Measurements from ENCODE around the gene ZFAND5.

ZFAND5 gene

DNA sequence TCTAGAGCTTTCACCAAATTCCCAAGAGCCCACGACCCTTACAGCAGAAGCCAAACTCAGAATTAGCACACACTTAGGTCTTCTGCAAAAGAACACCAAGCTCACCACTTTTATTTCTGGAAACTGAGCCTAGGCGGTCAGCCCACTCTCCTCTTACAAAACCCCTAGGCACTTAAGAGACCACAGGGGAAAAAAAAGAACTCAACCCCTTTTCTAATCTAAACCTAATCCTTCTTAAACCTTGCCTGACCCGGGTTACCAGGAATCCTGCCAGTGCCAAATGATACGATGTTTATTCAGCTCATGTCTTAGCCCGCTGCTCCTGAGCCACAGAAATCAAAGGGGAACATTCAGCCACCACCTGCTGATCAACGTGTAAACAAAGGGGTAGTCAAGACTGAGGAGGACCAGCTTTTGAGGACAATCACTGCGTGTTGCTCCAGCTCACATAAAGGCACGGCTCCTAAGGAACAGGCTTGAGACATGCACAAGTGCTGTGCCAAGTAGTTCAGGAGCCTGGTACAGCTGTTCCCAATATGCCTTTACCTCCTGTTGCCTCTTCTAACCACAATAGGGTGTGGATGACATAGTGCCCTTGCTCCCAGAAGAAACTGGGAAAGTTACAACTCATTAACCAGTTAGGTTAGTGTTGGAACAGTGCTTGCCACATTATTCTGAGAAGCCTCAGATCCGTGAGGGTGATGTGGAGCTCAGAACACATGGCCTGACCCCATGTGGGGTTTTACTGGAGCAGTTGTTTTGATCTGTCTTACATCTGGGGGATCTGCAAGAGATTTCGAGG, 49.3 kb downstream of the ZFAND5 start:
- no peak overlapping the region for H2BK120ac ChIP-seq (ENCODE audit: low read depth, low read length)
- H4K5ac ChIP-seq (ENCODE audit: low read length): no peak overlapping the region
- DNase-seq: peak; percentile 49
- no peak overlapping the region for H3K4ac ChIP-seq (ENCODE audit: low read depth, low read length)
- no peak overlapping the region for H3K27ac ChIP-seq (ENCODE audit: low read depth, low read length)
- no peaks in the 10 kb centered on the region for H3K79me1 ChIP-seq (ENCODE audit: low read length)
- H2AK5ac ChIP-seq (ENCODE audit: low read length): no peak overlapping the region
- no peak overlapping the region for H2BK5ac ChIP-seq (ENCODE audit: low read length)
- H3K36me3 ChIP-seq (ENCODE audit: control insufficient read depth, insufficient read depth, low read length): no peaks in the 10 kb centered on the region
- no peak overlapping the region for H3K4me3 ChIP-seq (ENCODE audit: low read length)
- H3K4me2 ChIP-seq (ENCODE audit: low read length): no peak overlapping the region
- no peaks in the 10 kb centered on the region for H3K27me3 ChIP-seq (ENCODE audit: insufficient read depth, low read length, poor library complexity)
- H3K9ac ChIP-seq (ENCODE audit: low read length): no peak overlapping the region
- H3K79me2 ChIP-seq (ENCODE audit: control insufficient read depth, insufficient read depth, low read length): no peaks in the 10 kb centered on the region
- H3K23ac ChIP-seq (ENCODE audit: low read length): no peak overlapping the region
- H4K8ac ChIP-seq (ENCODE audit: low read depth, low read length): no peak overlapping the region
- H2BK15ac ChIP-seq (replicated peaks; ENCODE audit: low read depth): no peak overlapping the region
- H3K4me1 ChIP-seq (ENCODE audit: control insufficient read depth, low read depth, low read length): no peaks in the 10 kb centered on the region
- no CpG with 5 or more reads among the region's 10 CpGs for WGBS (ENCODE audit: extremely low coverage, insufficient coverage, low lambda C conversion rate)
- no peak overlapping the region for H3K56ac ChIP-seq (ENCODE audit: low read length)
- no peak overlapping the region for H3K18ac ChIP-seq (ENCODE audit: low read length)

GRCh38 chr9:72315089-72315509, 49.9 kb downstream of the ZFAND5 start:
- DNase-seq: no peak
- no peak overlapping the region for H3K56ac ChIP-seq (ENCODE audit: low read length)
- H4K8ac ChIP-seq (ENCODE audit: low read depth, low read length): no peak overlapping the region
- H3K23ac ChIP-seq (ENCODE audit: low read length): no peak overlapping the region
- H3K4me2 ChIP-seq (ENCODE audit: low read length): no peak overlapping the region
- no peaks in the 10 kb centered on the region for H3K79me1 ChIP-seq (ENCODE audit: low read length)
- H2AK5ac ChIP-seq (ENCODE audit: low read length): no peak overlapping the region
- no peaks in the 10 kb centered on the region for H3K4me1 ChIP-seq (ENCODE audit: control insufficient read depth, low read depth, low read length)
- no peak overlapping the region for H3K4me3 ChIP-seq (ENCODE audit: low read length)
- no peak overlapping the region for H3K18ac ChIP-seq (ENCODE audit: low read length)
- no peak overlapping the region for H2BK15ac ChIP-seq (replicated peaks; ENCODE audit: low read depth)
- H3K79me2 ChIP-seq (ENCODE audit: control insufficient read depth, insufficient read depth, low read length): no peaks in the 10 kb centered on the region
- H4K5ac ChIP-seq (ENCODE audit: low read length): no peak overlapping the region
- H3K36me3 ChIP-seq (ENCODE audit: control insufficient read depth, insufficient read depth, low read length): no peaks in the 10 kb centered on the region
- H2BK5ac ChIP-seq (ENCODE audit: low read length): no peak overlapping the region
- no peak overlapping the region for H3K27ac ChIP-seq (ENCODE audit: low read depth, low read length)
- H2BK120ac ChIP-seq (ENCODE audit: low read depth, low read length): no peak overlapping the region
- WGBS (ENCODE audit: extremely low coverage, insufficient coverage, low lambda C conversion rate): no CpG with 5 or more reads among the region's 5 CpGs
- no peak overlapping the region for H3K4ac ChIP-seq (ENCODE audit: low read depth, low read length)
- no peak overlapping the region for H3K9ac ChIP-seq (ENCODE audit: low read length)
- H3K27me3 ChIP-seq (ENCODE audit: insufficient read depth, low read length, poor library complexity): no peaks in the 10 kb centered on the region

DNA sequence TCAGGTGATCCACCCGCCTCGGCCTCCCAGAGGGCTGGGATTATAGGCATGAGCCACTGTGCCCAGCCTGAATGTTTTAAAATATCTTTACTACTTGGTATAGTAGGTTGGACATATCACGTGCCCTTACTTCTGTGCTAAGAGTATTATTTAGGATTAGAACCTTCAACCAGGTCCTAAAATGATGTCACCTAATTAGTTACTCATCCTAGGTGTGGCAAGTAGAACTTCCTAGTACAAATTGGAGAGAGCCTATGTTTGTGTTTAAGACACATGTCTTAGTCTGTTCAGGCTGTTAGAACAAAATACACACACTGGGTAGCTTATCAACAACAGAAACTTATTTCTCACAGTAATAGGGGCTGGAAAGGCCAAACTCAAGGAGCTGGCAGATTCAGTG, 51.5 kb downstream of the ZFAND5 start:
- WGBS (ENCODE audit: extremely low coverage, insufficient coverage, low lambda C conversion rate): no CpG with 5 or more reads among the region's 3 CpGs

DNA sequence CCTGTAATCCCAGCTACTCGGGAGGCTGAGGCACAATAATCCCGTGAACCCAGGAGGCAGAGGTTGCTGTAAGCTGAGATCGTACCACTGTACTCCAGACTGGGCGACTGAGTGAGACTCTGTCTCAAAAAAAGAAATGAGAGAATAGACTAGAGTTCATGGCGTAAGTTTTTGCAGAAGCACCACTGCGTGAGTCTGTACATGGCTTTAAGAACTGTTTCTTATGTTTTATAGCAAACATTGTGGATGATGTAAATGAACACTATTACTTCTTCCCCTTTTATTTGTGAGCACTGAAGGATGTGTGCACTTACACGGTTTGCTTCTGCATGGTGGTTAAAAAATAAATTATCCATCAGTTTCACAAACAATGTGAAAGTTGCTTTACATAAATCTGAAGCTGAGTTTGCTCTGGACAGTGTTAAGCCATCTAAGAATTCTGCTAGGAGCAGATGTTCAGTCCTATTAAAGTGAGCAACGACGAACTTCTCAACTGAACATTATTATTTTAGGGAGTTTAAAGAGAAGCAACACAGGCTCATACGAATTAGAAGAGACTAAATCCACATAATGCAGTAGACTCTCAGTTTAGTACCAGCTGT, 52.5 kb downstream of the ZFAND5 start:
- Histone ChIP-seq H3K9ac (ENCODE audit: low read length) (no peak overlapping the region), H2BK15ac (replicated peaks; ENCODE audit: low read depth) (no peak overlapping the region), H3K36me3 (ENCODE audit: control insufficient read depth, insufficient read depth, low read length) (no peaks in the 10 kb centered on the region), H3K18ac (ENCODE audit: low read length) (no peak overlapping the region), H3K79me2 (ENCODE audit: control insufficient read depth, insufficient read depth, low read length) (no peaks in the 10 kb centered on the region), H2AK5ac (ENCODE audit: low read length) (no peak overlapping the region), H3K27me3 (ENCODE audit: insufficient read depth, low read length, poor library complexity) (no peaks in the 10 kb centered on the region), H3K4ac (ENCODE audit: low read depth, low read length) (no peak overlapping the region), H2BK120ac (ENCODE audit: low read depth, low read length) (no peak overlapping the region), H2BK5ac (ENCODE audit: low read length) (no peak overlapping the region), H3K4me1 (ENCODE audit: control insufficient read depth, low read depth, low read length) (no peaks in the 10 kb centered on the region), H3K79me1 (ENCODE audit: low read length) (no peaks in the 10 kb centered on the region), H3K4me2 (ENCODE audit: low read length) (no peak overlapping the region), H3K27ac (ENCODE audit: low read depth, low read length) (no peak overlapping the region), H3K56ac (ENCODE audit: low read length) (no peak overlapping the region), H4K5ac (ENCODE audit: low read length) (no peak overlapping the region), H4K8ac (ENCODE audit: low read depth, low read length) (no peak overlapping the region), H3K23ac (ENCODE audit: low read length) (no peak overlapping the region), H3K4me3 (ENCODE audit: low read length) (no peak overlapping the region)
- no peak for DNase-seq
- no CpG with 5 or more reads among the region's 10 CpGs for WGBS (ENCODE audit: extremely low coverage, insufficient coverage, low lambda C conversion rate)

More for the DNA sequence above, 51.5 kb downstream of the ZFAND5 start:
- Histone ChIP-seq H3K4ac (ENCODE audit: low read depth, low read length) (no peak overlapping the region), H3K27me3 (ENCODE audit: insufficient read depth, low read length, poor library complexity) (no peaks in the 10 kb centered on the region), H2AK5ac (ENCODE audit: low read length) (no peak overlapping the region), H3K9ac (ENCODE audit: low read length) (no peak overlapping the region), H2BK120ac (ENCODE audit: low read depth, low read length) (no peak overlapping the region), H3K56ac (ENCODE audit: low read length) (no peak overlapping the region), H3K79me2 (ENCODE audit: control insufficient read depth, insufficient read depth, low read length) (no peaks in the 10 kb centered on the region), H3K4me2 (ENCODE audit: low read length) (no peak overlapping the region), H3K4me3 (ENCODE audit: low read length) (no peak overlapping the region), H3K18ac (ENCODE audit: low read length) (no peak overlapping the region), H4K5ac (ENCODE audit: low read length) (no peak overlapping the region), H3K23ac (ENCODE audit: low read length) (no peak overlapping the region), H3K4me1 (ENCODE audit: control insufficient read depth, low read depth, low read length) (no peaks in the 10 kb centered on the region), H3K79me1 (ENCODE audit: low read length) (no peaks in the 10 kb centered on the region), H3K27ac (ENCODE audit: low read depth, low read length) (no peak overlapping the region), H3K36me3 (ENCODE audit: control insufficient read depth, insufficient read depth, low read length) (no peaks in the 10 kb centered on the region), H2BK5ac (ENCODE audit: low read length) (no peak overlapping the region), H2BK15ac (replicated peaks; ENCODE audit: low read depth) (no peak overlapping the region), H4K8ac (ENCODE audit: low read depth, low read length) (no peak overlapping the region)
- DNase-seq: no peak

DNA sequence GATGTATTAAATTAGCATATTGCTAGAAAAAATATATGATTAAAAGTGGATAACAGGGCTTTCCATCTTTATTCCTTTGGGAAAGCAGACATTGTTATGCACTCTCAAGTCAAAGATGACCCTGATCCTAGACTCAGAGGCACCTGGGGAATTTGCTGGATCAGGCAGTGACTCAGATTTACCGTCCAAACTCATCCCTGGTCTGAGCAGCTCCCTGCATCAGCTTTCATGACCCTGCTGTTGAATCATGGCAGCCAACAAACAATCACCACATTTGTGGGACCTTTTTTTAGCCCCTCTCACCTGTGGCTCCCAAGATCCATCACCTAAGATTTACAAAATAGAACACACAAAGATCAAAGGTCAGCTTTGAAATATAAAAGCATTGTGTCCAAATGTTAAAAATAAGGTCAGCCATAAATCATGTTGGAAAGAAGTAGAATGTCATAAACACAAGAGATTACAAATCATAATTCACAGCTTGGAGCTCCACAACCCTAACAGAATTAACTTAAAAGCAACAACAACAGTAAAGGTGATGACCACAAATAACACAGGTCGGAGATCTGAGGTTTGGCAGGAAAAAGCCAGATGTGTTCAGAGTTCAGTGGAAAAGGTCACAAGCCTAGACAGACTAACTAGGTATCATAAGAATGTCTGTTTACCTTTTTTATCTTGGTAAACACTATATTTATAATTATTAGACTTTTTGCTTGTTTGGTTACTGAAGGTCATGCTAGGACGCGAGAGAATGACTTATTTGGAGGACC, 55.5 kb downstream of the ZFAND5 start:
- Histone ChIP-seq H3K23ac (ENCODE audit: low read length) (no peak overlapping the region), H3K4me2 (ENCODE audit: low read length) (no peak overlapping the region), H3K79me2 (ENCODE audit: control insufficient read depth, insufficient read depth, low read length) (no peaks in the 10 kb centered on the region), H3K4me1 (ENCODE audit: control insufficient read depth, low read depth, low read length) (no peaks in the 10 kb centered on the region), H2AK5ac (ENCODE audit: low read length) (no peak overlapping the region), H3K4ac (ENCODE audit: low read depth, low read length) (no peak overlapping the region), H2BK15ac (replicated peaks; ENCODE audit: low read depth) (no peak overlapping the region), H3K79me1 (ENCODE audit: low read length) (no peaks in the 10 kb centered on the region), H3K9ac (ENCODE audit: low read length) (no peak overlapping the region), H3K4me3 (ENCODE audit: low read length) (no peak overlapping the region), H4K5ac (ENCODE audit: low read length) (no peak overlapping the region), H3K27ac (ENCODE audit: low read depth, low read length) (no peak overlapping the region), H2BK120ac (ENCODE audit: low read depth, low read length) (no peak overlapping the region), H2BK5ac (ENCODE audit: low read length) (no peak overlapping the region), H3K18ac (ENCODE audit: low read length) (no peak overlapping the region), H3K36me3 (ENCODE audit: control insufficient read depth, insufficient read depth, low read length) (no peaks in the 10 kb centered on the region), H3K27me3 (ENCODE audit: insufficient read depth, low read length, poor library complexity) (no peaks in the 10 kb centered on the region), H3K56ac (ENCODE audit: low read length) (no peak overlapping the region), H4K8ac (ENCODE audit: low read depth, low read length) (no peak overlapping the region)
- no CpG with 5 or more reads among the region's 4 CpGs for WGBS (ENCODE audit: extremely low coverage, insufficient coverage, low lambda C conversion rate)
- DNase-seq: no peak
